H1 (cell line): ENCODE measurements around the gene TFB1M. TPM values are rescaled to one million over a fixed set of nuclear protein-coding genes. Genes with fewer than 3 reads are reported as not detected.

Experiments
- RBBP5 ChIP-seq: IDR thresholded peaks from 2 replicates; pipeline ENCODE4 v1.7.1; 2012; ENCODE audit warnings: low read depth, mild to moderate bottlenecking, inconsistent platforms, low read length, moderate library complexity, borderline replicate concordance
- RXRA ChIP-seq: IDR thresholded peaks from 2 replicates; pipeline ENCODE4 v1.6.1; 2011; ENCODE audit warnings: low read depth, mild to moderate bottlenecking, low read length, moderate library complexity; ENCODE audit not compliant: insufficient read depth
- SIN3A ChIP-seq, 2 experiments: IDR thresholded peaks in 1 of 2; conservative IDR thresholded peaks in 1 of 2; 2 replicates each; pipeline ENCODE4 v1.6.1; 2011 to 2012; ENCODE audit warnings: low read length in 2 of 2, improper control_type of control experiment in 1 of 2, low read depth in 1 of 2, mild to moderate bottlenecking in 1 of 2
- SP4 ChIP-seq: IDR thresholded peaks from 2 replicates; pipeline ENCODE4 v1.6.1; 2012; ENCODE audit warnings: low read length, inconsistent platforms
- YY1 ChIP-seq: IDR thresholded peaks from 2 replicates; pipeline ENCODE4 v1.6.1; 2011; ENCODE audit warnings: low read depth, mild to moderate bottlenecking, low read length
- polyA plus RNA-seq, 7 experiments: library from polyadenylated mRNA; depleted of rRNA in 3 of 7; stranded (reverse) in 5 of 7; unstranded in 2 of 7; fragments of >200 nt in 5 of 7; fragments of 200-250 nt in 2 of 7; gene quantifications; 1 replicate in 5 of 7; 2 replicates in 1 of 7; 4 replicates in 1 of 7; pipeline versions ENCODE4 v1.2.1 to v1.2.3, GENCODE V29; 2011 to 2013; ENCODE audit warnings: missing spikeins in 2 of 7, mixed read lengths in 2 of 7
- total RNA-seq: library from RNA; stranded (reverse); fragmentation: NEBNext Ultra II Directional; extraction: Animal tissue kit (Norgen Biotek cat#: 25700); gene quantifications from 2 replicates; pipeline ENCODE4 v1.2.1, GENCODE V29; 2021
- TF ChIP-seq, protein P1 (sequence below): fragments of 300-600 bp; sonication (generic); IDR thresholded peaks from 2 replicates; pipeline ENCODE4 v1.7.1; 2012; ENCODE audit warnings: low read length, moderate library complexity, mild to moderate bottlenecking, inconsistent platforms; ENCODE audit not compliant: insufficient replicate concordance

The TFB1M gene
- total and polyA plus RNA-seq, 2 of the 8 experiments (the other 6 are each of a cell fraction or from before 2014, with no cell fraction given), result 28.2 to 49.4 TPM

DNA sequence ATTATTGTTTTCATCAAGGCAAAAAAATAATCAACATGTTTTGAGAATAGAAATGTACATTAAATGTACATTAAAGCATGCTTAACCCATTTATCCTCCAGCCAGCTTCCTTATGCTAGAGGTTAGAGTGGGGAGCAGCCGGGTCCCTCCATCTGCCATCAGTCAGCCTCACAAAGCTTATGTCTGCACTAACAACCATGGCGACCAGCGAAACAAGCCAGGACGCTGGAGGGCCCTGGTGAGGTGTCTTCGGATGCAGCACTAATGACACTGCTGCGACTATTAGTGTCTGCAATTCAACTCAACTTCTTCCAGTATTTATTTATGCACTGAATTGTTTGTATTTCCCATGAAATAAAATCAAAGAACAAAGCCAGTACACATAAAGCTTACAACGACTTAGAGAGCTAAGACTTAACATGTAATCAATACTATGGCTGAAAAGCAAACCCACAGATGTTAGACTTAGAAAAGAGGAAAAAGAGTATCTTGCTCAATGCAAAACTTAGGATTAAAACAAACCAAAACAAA is 43.7 kb downstream of the TFB1M start (continued):
- TF ChIP-seq, protein P1, sequence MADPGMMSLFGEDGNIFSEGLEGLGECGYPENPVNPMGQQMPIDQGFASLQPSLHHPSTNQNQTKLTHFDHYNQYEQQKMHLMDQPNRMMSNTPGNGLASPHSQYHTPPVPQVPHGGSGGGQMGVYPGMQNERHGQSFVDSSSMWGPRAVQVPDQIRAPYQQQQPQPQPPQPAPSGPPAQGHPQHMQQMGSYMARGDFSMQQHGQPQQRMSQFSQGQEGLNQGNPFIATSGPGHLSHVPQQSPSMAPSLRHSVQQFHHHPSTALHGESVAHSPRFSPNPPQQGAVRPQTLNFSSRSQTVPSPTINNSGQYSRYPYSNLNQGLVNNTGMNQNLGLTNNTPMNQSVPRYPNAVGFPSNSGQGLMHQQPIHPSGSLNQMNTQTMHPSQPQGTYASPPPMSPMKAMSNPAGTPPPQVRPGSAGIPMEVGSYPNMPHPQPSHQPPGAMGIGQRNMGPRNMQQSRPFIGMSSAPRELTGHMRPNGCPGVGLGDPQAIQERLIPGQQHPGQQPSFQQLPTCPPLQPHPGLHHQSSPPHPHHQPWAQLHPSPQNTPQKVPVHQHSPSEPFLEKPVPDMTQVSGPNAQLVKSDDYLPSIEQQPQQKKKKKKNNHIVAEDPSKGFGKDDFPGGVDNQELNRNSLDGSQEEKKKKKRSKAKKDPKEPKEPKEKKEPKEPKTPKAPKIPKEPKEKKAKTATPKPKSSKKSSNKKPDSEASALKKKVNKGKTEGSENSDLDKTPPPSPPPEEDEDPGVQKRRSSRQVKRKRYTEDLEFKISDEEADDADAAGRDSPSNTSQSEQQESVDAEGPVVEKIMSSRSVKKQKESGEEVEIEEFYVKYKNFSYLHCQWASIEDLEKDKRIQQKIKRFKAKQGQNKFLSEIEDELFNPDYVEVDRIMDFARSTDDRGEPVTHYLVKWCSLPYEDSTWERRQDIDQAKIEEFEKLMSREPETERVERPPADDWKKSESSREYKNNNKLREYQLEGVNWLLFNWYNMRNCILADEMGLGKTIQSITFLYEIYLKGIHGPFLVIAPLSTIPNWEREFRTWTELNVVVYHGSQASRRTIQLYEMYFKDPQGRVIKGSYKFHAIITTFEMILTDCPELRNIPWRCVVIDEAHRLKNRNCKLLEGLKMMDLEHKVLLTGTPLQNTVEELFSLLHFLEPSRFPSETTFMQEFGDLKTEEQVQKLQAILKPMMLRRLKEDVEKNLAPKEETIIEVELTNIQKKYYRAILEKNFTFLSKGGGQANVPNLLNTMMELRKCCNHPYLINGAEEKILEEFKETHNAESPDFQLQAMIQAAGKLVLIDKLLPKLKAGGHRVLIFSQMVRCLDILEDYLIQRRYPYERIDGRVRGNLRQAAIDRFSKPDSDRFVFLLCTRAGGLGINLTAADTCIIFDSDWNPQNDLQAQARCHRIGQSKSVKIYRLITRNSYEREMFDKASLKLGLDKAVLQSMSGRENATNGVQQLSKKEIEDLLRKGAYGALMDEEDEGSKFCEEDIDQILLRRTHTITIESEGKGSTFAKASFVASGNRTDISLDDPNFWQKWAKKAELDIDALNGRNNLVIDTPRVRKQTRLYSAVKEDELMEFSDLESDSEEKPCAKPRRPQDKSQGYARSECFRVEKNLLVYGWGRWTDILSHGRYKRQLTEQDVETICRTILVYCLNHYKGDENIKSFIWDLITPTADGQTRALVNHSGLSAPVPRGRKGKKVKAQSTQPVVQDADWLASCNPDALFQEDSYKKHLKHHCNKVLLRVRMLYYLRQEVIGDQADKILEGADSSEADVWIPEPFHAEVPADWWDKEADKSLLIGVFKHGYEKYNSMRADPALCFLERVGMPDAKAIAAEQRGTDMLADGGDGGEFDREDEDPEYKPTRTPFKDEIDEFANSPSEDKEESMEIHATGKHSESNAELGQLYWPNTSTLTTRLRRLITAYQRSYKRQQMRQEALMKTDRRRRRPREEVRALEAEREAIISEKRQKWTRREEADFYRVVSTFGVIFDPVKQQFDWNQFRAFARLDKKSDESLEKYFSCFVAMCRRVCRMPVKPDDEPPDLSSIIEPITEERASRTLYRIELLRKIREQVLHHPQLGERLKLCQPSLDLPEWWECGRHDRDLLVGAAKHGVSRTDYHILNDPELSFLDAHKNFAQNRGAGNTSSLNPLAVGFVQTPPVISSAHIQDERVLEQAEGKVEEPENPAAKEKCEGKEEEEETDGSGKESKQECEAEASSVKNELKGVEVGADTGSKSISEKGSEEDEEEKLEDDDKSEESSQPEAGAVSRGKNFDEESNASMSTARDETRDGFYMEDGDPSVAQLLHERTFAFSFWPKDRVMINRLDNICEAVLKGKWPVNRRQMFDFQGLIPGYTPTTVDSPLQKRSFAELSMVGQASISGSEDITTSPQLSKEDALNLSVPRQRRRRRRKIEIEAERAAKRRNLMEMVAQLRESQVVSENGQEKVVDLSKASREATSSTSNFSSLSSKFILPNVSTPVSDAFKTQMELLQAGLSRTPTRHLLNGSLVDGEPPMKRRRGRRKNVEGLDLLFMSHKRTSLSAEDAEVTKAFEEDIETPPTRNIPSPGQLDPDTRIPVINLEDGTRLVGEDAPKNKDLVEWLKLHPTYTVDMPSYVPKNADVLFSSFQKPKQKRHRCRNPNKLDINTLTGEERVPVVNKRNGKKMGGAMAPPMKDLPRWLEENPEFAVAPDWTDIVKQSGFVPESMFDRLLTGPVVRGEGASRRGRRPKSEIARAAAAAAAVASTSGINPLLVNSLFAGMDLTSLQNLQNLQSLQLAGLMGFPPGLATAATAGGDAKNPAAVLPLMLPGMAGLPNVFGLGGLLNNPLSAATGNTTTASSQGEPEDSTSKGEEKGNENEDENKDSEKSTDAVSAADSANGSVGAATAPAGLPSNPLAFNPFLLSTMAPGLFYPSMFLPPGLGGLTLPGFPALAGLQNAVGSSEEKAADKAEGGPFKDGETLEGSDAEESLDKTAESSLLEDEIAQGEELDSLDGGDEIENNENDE, result no peak
- TF ChIP-seq RXRA (no peak), SIN3A (conservative IDR thresholded peaks at IDR 0.05 in 1 of 2, IDR thresholded peaks at IDR 0.05 in 1 of 2; ENCODE audit: low read depth in 1 of 2, low read length in 2 of 2) (no peak), SP4 (no peak), RBBP5 (no peak), YY1 (no peak)
